CD4-positive, alpha-beta T cell treated with Interleukin-6 for 4 hours (primary cell): ENCODE data around the gene GSTT2.

Experiments
- DNase-seq: peaks from one replicate; pipeline ENCODE4 v3.0.0-alpha.2; 2020; ENCODE audit warnings: mixed read lengths

The GSTT2 gene

GRCh38 chr22:24009227-24010017, 29.5 kb downstream of the GSTT2 start:
- no peak for DNase-seq

DNA sequence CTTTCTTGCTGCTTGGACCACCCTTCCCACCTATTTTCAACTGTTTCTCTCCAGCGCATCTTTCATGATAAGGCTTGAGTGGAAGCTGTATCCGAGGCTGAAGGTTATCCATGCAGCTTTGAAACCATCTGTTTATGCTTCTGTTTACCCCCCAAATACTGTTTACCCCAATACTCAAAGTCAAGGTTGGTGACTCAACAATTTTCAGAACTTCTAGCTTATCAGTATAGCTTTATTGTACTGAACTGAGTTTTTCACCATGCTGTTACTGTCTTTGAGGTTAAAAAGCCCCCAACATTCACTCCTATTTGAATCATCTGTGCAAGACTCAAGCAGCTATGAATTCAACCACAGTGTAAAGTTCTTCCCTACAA, 30.1 kb downstream of the GSTT2 start:
- DNase-seq = no peak

DNA sequence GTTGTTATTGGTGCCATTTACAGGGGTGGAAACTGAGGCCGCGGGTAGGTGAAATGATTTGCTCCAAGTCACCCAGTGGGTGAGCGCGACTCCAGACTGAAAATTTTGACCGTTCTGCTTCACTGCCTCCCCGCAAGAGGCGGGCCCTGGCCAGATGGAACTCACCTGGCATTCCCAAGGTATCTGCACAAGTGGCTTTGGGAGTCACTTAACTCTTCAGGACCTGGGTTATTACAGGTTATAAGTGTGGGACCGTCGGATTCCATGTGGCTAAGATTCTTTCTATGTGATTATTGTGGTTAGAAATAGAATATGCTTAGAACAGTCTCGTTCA, 31.8 kb downstream of the GSTT2 start:
- no peak for DNase-seq

DNA sequence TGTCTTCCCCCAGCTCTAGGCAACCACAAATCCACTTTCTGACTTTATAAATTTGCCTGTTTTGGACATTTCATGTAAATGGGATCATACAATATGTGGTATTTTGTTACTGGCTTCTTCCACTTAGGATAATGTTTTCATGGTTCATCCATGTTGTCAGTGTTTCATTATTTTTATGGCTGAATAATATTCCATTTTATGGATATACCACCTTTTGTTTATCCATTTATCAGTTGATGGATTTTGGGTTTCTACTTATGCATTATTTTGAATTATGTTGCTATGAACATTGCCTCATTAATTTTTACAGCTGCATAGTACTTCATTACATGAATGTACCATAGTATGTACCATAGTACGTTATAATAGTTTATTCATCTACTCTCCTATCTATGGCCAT, 36.2 kb downstream of the GSTT2 start:
- DNase-seq = no peak

- no peak for DNase-seq
Measured at GRCh38 chr22:24021304-24021703, 41.4 kb downstream of the GSTT2 start.

GRCh38 chr22:24023204-24023789, 43.4 kb downstream of the GSTT2 start:
- DNase-seq = no peak

DNA sequence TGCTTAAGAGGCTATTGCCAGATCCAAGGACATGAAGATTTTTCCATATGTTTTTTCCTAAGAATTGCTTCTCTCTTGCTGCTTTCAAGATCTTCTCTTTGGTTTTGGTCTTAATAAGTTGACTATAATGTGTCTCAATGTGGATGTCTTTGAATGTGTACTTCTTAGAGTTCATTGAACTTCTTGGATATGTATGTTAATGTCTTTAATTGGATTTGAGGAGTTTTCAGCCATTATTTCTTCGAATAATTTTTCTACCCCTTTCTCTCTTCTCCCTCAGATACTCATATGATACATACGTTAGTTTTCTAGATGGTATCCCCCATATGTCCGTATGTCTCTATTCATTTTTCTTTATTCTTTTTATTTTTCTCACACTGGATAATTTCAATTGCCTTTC, 44.4 kb downstream of the GSTT2 start:
- DNase-seq = no peak

DNA sequence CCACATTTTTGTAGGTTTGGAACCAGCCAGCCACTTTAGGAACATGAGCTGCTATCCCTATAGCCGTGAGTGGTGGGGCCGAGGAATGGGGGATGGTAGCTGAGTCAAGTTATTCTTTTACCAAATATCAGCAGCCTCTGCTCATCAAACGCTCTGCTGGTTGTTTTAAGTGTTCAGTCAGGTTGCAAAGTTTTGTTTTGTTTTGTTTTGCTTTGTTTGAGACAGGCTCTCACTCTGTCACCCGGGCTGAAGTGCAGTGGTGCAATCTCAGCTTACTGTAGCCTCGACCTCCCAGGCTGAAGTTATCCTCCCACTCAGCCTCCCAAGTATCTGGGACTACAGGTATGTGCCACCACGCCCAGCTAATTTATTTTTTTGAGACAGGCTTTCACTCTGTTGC, 45.5 kb downstream of the GSTT2 start:
- DNase-seq = no peak

DNA sequence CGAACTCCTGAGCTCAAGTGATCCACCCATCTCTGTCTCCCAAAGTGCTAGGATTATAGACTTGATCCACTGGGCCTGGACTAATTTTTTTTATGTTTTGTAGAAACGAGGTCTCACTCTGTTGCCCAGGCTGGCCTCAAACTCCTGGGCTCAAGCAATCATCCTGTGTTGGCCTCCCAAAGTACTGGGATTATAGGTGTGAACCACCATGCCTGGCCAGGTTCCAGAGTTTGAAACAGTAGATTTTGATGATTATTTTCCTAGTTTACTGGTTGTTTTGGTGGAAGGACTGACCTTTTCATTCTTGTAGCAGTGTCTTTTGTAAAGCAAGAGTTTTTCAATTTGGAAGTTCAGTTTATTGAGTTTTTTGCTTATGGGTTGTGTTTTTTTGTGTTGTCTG, 46.1 kb downstream of the GSTT2 start:
- DNase-seq = no peak

DNA sequence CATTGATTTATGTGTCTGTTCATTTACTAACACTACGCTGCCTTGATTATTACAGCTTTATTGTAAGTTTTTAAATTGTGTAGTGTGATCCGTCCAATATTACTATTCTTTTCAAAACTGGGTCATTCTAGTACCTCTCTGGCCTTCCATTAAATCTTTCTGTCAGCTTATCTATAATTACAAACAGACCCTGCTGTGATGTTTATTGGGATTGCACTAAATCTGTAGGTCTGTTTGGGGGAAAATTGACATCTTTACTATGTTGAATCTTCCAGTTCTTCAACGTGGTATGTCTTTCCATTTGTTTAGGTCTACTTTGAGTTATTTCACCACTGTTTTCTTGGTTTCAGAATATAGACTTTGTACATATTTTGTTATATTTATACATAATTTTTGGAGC, 46.8 kb downstream of the GSTT2 start:
- DNase-seq = no peak

DNA sequence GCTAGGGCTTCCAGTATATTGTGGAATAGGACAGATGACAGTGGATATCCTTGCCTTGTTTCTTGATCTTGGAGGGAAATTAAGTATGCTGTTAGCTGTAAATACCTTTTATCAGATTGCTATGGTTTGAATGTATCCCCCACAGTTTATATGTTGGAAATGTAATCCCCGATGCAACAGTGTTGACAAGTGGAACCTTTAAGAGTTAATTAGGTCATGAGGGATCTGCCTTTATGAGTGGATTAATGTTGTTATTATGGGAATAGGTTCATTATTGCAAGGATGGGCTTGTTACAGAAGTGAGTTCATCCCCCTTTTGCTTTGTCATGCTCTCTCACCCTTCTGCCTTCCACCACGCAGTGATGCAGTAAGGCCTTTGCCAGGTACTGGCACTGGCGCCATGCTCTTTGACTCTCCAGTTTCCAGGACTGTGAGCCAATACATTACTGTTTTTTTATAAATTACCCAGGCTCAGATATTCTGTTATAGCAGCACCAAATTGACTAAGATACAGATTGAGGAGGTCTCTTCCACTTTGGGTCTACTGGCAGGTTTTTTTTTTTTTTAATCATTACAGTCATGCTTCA, 47.5 kb downstream of the GSTT2 start:
- DNase-seq = no peak

DNA sequence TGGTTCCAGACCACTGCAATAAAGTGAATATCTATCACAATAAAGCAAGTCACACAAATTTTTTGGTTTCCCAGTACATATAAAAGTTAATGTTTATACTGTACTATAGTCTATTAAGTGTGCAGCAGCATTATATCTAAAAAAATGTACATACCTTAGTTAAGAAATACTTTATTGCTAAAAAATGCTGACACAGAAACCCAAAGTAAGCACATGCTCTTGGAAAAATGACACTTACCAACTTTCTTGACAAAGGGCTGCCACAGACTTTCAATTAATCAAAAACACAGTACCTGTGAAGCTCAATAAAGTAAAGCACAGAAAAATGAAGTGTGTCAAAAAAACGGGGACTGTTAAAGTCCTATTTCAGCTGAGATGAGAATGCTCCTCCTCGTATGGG, 48.1 kb downstream of the GSTT2 start:
- DNase-seq = no peak

GRCh38 chr22:24028533-24028932, 48.6 kb downstream of the GSTT2 start:
- DNase-seq = no peak

DNA sequence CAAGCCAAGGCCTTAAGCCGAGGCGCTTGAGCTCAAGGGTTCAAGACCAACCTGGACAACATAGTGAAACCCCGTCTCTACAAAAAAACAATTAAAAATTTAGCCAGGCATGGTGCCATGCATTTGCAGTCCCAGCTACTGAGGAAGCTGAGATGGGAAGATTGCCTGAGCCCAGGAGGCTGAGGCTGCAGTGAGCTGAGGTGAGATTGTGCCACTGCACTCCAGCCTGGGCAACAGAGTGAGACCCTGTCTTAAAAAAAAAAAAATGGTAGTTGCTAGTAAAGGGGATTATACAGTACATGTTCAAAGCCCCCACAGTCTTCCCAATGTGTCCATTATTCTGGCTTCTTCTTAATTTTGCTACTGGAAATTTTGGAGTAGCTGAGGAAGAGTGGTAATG, 49.4 kb downstream of the GSTT2 start:
- DNase-seq = no peak

GRCh38 chr22:24030186-24030702, 50.3 kb downstream of the GSTT2 start:
- no peak for DNase-seq
